ENCODE measurements around the gene ADM2.
"Not testable (repeated sequence)": the region's sequence is repeated elsewhere in the genome, so short reads cannot be mapped to it uniquely, and the experiment has no call there.

The ADM2 gene

GRCh38 chr22:50481440-50482106, at the start of gene ADM2:
ADM2 (plus strand) TSS chr22:50481543; CDS start chr22:50481848, 305 bp downstream.
- no peak for DNase-seq

GRCh38 chr22:50432131-50432876, 49.0 kb upstream of the ADM2 start:
- no peak for DNase-seq

GRCh38 chr22:50432877-50433510, 48.3 kb upstream of the ADM2 start:
- not testable (repeated sequence) for DNase-seq

DNA sequence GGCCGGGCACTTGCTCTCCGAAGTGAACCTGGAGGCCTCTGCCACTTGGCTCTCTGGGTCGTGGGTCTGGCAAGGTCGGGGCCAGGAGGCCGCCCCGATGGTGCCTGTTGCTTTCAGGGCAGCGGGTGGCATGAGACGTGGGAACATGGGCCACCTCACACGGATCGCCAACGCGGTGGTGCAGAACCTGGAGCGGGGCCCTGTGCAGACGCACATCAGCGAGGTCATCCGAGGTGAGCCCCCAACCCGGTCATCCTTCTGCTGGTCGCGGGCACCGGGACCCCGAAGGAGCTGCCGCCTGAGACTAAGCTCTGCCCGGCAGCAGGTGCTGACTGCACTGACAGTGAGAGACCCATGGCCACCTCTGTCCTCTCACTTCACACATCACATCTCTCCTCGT, 46.5 kb upstream of the ADM2 start:
- no peak for DNase-seq

DNA sequence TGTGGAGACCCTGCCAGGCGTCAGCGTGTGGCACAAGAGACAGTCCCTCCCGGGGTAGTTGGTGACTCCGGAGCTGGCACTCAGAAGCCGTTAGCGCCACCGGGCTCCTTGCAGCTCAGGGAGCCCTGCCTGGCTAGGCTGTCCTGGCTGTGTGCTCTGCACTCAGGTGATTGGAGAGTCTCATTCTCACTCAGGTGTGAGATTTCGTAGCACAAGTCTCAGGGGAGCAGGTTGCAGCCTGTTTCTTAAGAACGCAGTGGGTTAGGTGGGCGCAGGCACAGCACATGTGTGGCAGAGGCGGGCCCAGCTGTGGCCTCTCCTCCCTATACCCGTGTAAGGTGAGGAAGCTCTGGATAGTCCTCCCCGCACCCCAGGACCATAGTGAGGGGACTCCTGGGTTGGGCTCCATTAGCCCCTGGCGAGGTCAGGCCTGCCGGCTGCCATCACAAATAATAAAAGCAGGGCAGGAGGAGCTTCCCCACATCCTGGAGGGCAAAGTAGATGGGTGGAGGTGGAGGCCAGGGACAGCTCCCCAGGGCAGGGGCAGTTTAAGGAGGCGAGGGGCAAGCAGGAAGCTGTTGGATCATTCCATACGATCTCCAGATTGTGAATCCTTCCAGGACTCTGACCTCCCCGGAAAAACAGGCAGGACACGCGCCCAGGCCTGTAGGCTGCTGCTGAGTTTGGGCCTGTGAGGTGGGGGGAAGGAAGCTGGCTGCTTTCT, 45.9 kb upstream of the ADM2 start:
- no peak for DNase-seq

DNA sequence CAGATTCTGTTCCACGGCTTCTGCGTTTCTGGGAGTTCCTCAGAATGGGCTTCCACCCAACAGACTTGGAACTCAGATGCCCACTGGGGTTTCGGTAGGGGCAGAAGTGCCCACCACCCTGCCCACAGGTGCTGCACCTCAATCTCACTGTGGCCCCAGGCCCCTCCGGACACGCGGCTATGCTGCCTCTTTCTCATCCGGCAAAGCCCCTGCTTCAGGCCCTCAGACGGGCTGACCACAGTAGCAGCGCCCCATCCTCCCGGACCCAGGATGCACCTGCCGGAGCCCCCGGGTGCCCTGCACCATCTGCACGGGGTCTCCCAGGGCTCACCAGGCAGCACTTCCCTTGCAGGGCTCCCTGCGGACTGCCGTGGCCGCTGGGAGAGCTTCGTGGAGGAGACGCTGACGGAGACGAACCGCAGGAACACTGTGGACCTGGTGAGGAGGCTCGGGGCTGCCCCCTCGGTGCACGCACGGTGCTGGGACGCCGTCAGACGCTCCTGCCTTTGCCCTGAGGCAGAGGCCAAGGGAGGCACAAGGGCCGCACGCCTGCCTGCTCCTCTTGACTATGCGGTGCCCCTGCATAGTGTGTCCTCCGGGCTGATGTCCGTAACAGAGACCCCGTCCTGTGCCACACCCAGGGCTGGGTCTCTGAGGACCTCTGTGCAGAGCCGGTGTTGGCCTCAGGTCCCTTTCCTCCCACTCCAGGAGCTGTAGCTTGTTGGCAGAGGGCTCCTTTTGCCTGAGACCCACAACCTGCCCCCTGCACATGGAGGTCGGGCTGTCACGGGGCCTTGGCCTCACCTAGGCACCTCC, 45.1 kb upstream of the ADM2 start:
- no peak for DNase-seq

DNA sequence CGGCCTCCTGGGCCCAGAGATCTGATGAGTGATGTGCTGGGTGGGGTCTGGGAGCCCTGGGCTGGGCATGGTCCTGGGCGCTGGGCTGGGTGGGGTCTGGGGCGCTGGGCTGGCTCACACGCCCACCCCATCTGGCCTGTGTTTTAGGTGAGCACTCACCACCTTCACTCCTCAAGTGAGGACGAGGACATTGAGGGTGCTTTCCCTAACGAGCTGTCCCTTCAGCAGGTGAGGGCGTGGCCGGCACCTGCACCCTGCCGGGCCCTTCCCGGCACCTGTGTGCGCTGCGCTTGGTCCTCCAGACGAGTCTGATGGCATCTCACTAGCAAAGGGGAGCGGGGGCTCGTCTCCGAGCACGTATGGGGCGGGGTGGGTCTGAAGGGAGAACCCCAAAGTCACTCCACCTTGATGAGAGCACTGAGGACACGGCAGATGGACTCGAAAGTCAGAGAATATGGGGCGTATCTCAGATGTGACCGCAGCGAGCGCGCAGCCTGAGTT, 44.5 kb upstream of the ADM2 start:
- no peak for DNase-seq

DNA sequence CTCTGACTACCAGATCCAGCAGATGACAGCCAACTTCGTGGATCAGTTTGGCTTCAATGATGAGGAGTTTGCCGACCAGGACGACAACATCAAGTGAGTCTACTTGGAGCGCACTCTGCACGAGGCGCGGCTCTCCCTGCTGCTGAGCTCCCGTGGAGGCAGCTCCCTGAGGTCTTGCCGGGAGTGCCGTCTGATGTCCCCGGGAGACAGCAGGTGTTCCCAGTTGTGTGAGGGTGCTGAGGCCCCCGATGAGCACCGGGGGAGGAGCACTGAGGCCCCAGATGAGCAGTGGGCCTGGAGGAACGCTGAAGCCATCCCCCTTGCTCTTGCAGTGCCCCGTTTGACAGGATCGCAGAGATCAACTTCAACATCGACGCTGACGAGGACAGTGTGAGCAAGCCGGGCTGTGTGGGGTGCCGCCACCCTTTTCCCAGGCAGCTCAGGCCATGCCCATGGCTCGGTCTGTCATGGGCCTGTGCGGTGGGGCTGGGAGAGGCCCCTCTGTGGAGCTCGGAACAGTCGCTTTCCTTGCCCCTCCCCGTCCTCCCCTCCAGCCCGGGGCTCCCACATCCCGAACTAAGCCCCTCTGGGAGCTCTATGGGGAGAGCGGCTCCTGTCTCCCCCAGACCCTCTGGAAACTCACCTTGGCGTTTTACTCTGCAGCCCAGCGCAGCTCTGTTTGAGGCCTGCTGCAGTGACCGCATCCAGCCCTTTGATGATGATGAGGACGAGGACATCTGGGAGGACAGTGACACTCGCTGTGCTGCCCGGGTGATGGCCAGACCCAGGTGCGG, 43.6 kb upstream of the ADM2 start:
- no peak for DNase-seq

- DNase-seq: no peak
Observed at GRCh38 chr22:50438305-50439275, 42.8 kb upstream of the ADM2 start.

DNA sequence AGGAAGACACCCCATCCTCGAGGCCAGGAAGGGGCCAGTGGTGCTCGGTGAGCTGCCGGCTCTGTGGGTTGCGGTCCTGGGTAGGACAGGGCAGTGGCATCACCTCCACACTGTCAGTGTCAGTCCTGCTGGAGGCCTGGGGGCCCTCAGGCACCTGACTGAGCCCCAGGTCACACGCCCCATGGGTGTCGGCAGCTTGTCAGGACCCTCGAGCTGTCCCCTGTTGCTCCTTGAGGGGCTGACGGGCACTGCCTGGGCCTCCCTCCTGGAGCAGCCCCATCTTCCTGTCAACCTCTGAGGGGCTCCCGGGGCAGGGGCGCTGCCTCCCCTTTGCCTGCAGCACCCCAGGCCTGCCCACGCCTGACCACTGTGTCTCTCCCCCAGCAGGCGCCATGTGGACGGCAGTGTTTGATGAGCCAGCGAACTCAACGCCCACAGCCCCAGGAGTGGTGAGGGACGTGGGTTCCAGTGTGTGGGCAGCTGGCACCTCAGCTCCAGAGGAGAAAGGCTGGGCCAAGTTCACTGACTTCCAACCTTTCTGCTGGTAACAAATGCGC, 42.0 kb upstream of the ADM2 start:
- DNase-seq: no peak

DNA sequence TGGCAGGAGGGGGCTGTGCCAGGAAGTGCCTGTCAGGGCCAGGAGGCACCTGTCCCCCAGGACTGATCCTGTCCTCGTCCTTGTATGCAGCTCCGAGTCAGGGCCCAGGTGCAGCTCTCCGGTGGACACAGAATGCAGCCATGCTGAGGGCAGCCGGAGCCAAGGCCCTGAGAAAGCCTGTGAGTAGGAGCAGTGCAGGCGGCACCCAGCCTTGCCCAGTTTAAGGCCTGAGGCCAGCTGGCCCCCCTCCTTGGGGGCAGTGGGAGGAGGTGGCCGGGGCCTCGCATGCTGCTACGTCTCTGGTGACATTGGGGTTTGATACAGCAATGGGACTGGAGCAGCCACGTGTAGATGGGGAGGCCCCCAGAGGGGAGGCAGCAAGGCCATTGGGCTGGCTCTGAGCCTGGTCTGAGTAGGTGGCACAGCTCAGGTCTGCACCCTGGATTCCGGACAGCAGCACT, 41.4 kb upstream of the ADM2 start:
- DNase-seq: no peak

- DNase-seq: no peak
Observed at GRCh38 chr22:50440544-50441249, 40.6 kb upstream of the ADM2 start.

GRCh38 chr22:50441428-50441993, 39.8 kb upstream of the ADM2 start:
- no peak for DNase-seq

DNA sequence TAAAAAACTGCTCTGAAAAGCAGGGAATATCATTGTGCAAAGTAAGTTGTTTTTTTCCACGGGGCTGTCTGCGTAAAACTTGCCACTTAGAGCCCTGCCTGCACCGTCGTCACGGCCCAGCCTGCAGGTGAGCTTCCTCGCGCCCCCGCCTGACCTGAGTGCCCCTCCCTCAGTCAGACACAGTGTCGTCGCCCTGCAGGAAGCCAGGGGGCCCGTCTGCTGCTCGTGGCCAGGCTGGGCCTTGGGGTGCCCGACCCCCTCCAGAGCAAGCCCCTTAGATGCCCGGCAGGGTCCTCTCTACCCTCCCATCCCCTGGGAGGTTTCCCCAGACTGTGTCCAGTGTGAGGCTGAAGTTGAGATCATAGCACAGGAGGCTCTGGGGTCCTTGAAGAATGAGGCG, 38.1 kb upstream of the ADM2 start:
- no peak for DNase-seq

GRCh38 chr22:50443801-50444625, 37.3 kb upstream of the ADM2 start:
- no peak for DNase-seq

GRCh38 chr22:50444663-50445062, 36.7 kb upstream of the ADM2 start:
- DNase-seq: no peak

DNA sequence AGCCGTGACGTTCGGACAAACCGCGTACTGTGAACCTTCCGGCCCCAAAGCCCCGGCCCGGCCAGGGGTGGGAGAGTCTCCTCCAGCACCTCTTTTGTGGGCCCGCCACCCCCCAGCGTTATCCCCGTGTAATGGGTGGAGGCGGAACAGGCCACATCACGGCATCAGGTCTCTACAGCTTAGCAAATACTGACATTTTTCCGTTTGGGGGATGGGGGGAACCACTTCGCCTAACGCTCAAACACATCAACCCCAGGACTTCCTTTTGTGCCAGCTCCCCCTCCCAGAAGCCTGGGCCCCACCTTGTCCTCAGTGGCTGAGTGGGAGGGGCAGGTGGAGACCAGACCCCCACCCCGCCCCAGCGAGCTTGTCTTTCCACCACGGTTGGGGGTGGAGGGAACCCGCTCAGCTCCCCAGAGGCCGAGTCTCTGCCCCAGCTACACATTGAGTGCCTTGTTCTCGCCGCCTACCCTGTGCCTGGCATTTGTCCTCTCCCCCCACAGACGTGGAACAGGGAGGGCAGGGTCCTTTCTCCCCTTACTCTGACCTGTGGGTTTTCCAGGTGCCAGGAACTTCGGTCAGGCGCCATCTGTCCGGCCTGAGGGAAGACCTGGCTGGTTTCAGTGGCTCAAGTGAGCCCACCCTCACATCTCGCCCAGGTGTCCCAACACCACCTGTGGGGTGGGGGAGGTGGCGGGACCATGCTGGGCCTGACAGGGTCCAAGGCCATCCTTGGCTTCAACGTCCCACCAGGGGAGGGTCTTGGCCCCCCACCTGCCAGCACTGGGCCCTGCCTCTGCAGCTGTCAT, 36.1 kb upstream of the ADM2 start:
- DNase-seq: no peak

Measured in NCI-H226 (cell line).